CD4-positive, alpha-beta T cell (primary cell): Measurements from ENCODE around the gene ANKH. TPM values are rescaled to one million over a fixed set of nuclear protein-coding genes. Genes with fewer than 3 reads are reported as not detected.

Experiments used
- ATAC-seq: fragments of 200-7000 bp; cut with Tn5 transposase; one replicate; pipeline ENCODE4 v1.10.0; 2022; ENCODE audit warnings: mild to moderate bottlenecking; ENCODE audit not compliant: poor library complexity
- CTCF ChIA-PET: fragments of 350-600 bp; sonication (Branson Sonifier 250); formaldehyde crosslinking; loops from one replicate; lab custom pipeline; 2021; ENCODE audit warnings: antibody characterized with exemption, inconsistent platforms; lab: Charles Lee
- POLR2A ChIA-PET: fragments of 350-600 bp; sonication (Branson Sonifier 250); formaldehyde crosslinking; loops from one replicate; lab custom pipeline; 2021; ENCODE audit warnings: antibody characterized with exemption, inconsistent platforms; lab: Charles Lee
- DNase-seq, 14 experiments: peaks; one replicate each; pipeline ENCODE4 v3.0.0-alpha.2; 2013 to 2020; ENCODE audit warnings: mixed read lengths in 2 of 14
- H3K27ac ChIP-seq, 2 donors: one replicate each; pipeline versions ENCODE4 v1.5.1 to v1.7.0; 2013; ENCODE audit warnings: low read length in 2 of 2, low read depth in 1 of 2, mild to moderate bottlenecking in 1 of 2
- H3K27me3 ChIP-seq, 2 experiments: 1 replicate in 1 of 2; 2 replicates in 1 of 2; pipeline versions ENCODE4 v1.6.1 to v1.7.0; 2013; ENCODE audit warnings: low read length in 2 of 2, control low read depth in 1 of 2, mild to moderate bottlenecking in 1 of 2, moderate library complexity in 1 of 2; ENCODE audit not compliant: insufficient read depth in 2 of 2, control insufficient read depth in 1 of 2
- H3K36me3 ChIP-seq: one replicate; pipeline ENCODE4 v1.6.1; 2013; ENCODE audit warnings: low read length, control low read depth; ENCODE audit not compliant: insufficient read depth
- H3K4me1 ChIP-seq: one replicate; pipeline ENCODE4 v1.6.1; 2013; ENCODE audit warnings: low read length, control low read depth; ENCODE audit not compliant: insufficient read depth
- H3K4me3 ChIP-seq: one replicate; pipeline ENCODE4 v1.5.1; 2013; ENCODE audit warnings: mild to moderate bottlenecking, low read length, moderate library complexity
- H3K9me3 ChIP-seq, 2 experiments: 1 replicate in 1 of 2; 2 replicates in 1 of 2; pipeline versions ENCODE4 v1.6.1 to v1.7.0; 2013; ENCODE audit warnings: low read length in 2 of 2, mild to moderate bottlenecking in 2 of 2, control low read depth in 1 of 2, moderate library complexity in 1 of 2; ENCODE audit not compliant: control insufficient read depth in 1 of 2, insufficient read depth in 1 of 2
- H3K27ac Mint-ChIP-seq: one replicate; pipeline ENCODE4 v1.8.0; 2020; ENCODE audit warnings: mixed read lengths
- H3K27me3 Mint-ChIP-seq: one replicate; pipeline ENCODE4 v1.8.0; 2021; ENCODE audit warnings: mixed read lengths
- H3K36me3 Mint-ChIP-seq: one replicate; pipeline ENCODE4 v1.8.0; 2021; ENCODE audit warnings: low read depth, mixed read lengths
- H3K4me1 Mint-ChIP-seq: one replicate; pipeline ENCODE4 v1.8.0; 2021; ENCODE audit warnings: low read depth, mixed read lengths
- H3K4me3 Mint-ChIP-seq: one replicate; pipeline ENCODE4 v1.8.0; 2020; ENCODE audit warnings: mild to moderate bottlenecking, mixed read lengths
- H3K9me3 Mint-ChIP-seq: one replicate; pipeline ENCODE4 v1.8.0; 2020; ENCODE audit warnings: mixed read lengths
- CTCF ChIP-seq: fragments of 200-600 bp; IDR thresholded peaks from one replicate; pipeline ENCODE4 v1.8.0; 2022; ENCODE audit warnings: antibody characterized with exemption, mild to moderate bottlenecking
- intact Hi-C, 2 experiments: fragments of 100-400 bp; cut with DNase I in 1 of 2; cut with micrococcal nuclease in 1 of 2; formaldehyde crosslinking; loops; one replicate each; pipeline versions ENCODE4 v1.15.1 to v1.9.0; 2023 to 2025; cut with DNase I, micrococcal nuclease
- microRNA-seq: library from miRNA; unstranded; fragments of <30 nt; microRNA quantifications from one replicate; pipeline ENCODE4 v1.2.0, GENCODE V29; 2021; ENCODE audit warnings: borderline microRNAs expressed, borderline replicate concordance
- total RNA-seq, 174 experiments: library from RNA in 2 of 174; stranded (reverse) in 2 of 174; gene quantifications; one replicate each; pipeline ENCODE4 v1.2.3 and lab custom pipeline; 2021 to 2026

ANKH gene
- total RNA-seq, 2 experiments from 2014 or later, result 69.5 to 72.3 TPM

DNA sequence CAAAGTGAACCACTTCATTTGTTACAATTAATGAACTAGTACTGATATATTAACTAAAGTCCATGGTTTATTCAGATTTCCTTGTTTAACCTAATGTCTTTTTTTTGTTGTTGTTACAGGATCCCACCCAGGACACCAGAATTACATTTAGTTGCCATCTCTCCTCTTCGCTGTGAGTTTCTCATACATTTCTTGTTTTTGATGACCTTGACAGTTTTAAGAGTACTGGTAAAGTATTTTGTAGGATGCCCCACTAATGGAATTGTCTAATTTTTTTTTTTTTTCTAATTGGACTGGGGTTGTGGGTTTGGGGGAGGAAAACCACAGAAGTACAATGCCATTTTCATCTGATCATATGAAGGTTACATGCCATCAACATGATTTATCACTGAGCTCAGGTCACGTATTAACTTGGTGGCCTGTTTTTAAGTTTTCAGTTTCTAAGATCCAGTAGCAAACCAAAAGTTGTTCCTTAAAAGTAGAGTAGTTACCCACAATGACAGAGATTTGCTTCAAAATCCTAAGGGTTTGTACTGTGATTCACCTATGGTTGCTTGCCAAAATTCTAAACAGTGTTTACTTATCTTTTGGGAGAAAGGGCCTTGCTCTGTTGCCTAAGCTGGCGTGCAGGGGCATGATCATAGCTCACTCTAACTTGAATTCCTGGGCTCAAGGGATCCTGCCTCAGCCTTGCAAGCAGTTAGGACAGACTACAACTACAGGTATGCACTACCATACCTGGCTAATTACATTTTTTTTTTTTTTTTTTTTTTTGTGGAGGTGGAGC is 211.6 kb downstream of the ANKH start:
- H3K4me3 Mint-ChIP-seq, result no peak overlapping the region
- Histone ChIP-seq H3K27ac (no peak overlapping the region), H3K36me3 (no peaks in the 10 kb centered on the region), H3K4me1 (peaks cover 14% of the 10 kb centered on the region), H3K4me3 (no peak overlapping the region), H3K27me3 (no peaks in the 10 kb centered on the region), H3K9me3 (no peaks in the 10 kb centered on the region)
- DNase-seq (no peak), ATAC-seq (no peak)
- H3K9me3 Mint-ChIP-seq, result no peaks in the 10 kb centered on the region
- H3K36me3 Mint-ChIP-seq, result peaks cover 6% of the 10 kb centered on the region
- no peaks in the 10 kb centered on the region for H3K27me3 Mint-ChIP-seq
- TF ChIP-seq CTCF, result no peak
- ChIA-PET POLR2A (no interaction called here), CTCF (interaction anchor here (0.6 to 1.7 kb wide), 2 partner anchors 11 to 20 kb away, joined by 3 read pairs; no protein-coding TSS in a partner anchor)
- H3K4me1 Mint-ChIP-seq, result peaks cover 46% of the 10 kb centered on the region
- H3K27ac Mint-ChIP-seq, result no peak overlapping the region
- intact Hi-C loops, result loop anchor here (10.0 kb wide), 2 partner anchors 75 to 515 kb away; partner anchors contain the start of genes OTULINL (in 1 of the 2) and TRIO (in 1 of the 2)

- Mint-ChIP-seq H3K27me3 (no peaks in the 10 kb centered on the region), H3K9me3 (no peaks in the 10 kb centered on the region), H3K4me1 (peaks cover 23% of the 10 kb centered on the region), H3K27ac (no peak overlapping the region), H3K4me3 (no peak overlapping the region), H3K36me3 (no peaks in the 10 kb centered on the region)
- TF ChIP-seq CTCF, result no peak
- no peak overlapping the region for H3K4me3 ChIP-seq
- ChIA-PET CTCF (interaction anchor here (0.6 to 1.6 kb wide), 2 partner anchors 8 to 301 kb away, joined by 3 to 11 read pairs; no protein-coding TSS in a partner anchor), POLR2A (interaction anchor here (1.0 kb wide), 1 partner anchor 75 kb away, joined by 4 read pairs; the partner anchor contains the start of gene OTULINL)
- H3K9me3 ChIP-seq, result no peaks in the 10 kb centered on the region
- H3K27ac ChIP-seq, result no peak overlapping the region
- intact Hi-C loops, result no loop called here
- no peaks in the 10 kb centered on the region for H3K27me3 ChIP-seq
- ATAC-seq (no peak), DNase-seq (no peak)
- no peaks in the 10 kb centered on the region for H3K36me3 ChIP-seq
- no peaks in the 10 kb centered on the region for H3K4me1 ChIP-seq
These were observed 214.7 kb downstream of the ANKH start for GRCh38 chr5:14656898-14657297.

- H3K9me3 Mint-ChIP-seq, result no peaks in the 10 kb centered on the region
- intact Hi-C loops, result no loop called here
- Histone ChIP-seq H3K4me1 (no peaks in the 10 kb centered on the region), H3K27me3 (no peaks in the 10 kb centered on the region), H3K36me3 (no peaks in the 10 kb centered on the region), H3K27ac (no peak overlapping the region), H3K9me3 (no peaks in the 10 kb centered on the region), H3K4me3 (no peak overlapping the region)
- H3K36me3 Mint-ChIP-seq, result no peaks in the 10 kb centered on the region
- no peak overlapping the region for H3K4me3 Mint-ChIP-seq
- ChIA-PET CTCF (interaction anchor here (1.4 kb wide), 1 partner anchor 256 kb away, joined by 3 read pairs; no protein-coding TSS in a partner anchor), POLR2A (interaction anchor here (0.8 to 0.9 kb wide), 2 partner anchors 61 to 73 kb away, joined by 3 read pairs; no protein-coding TSS in a partner anchor)
- H3K4me1 Mint-ChIP-seq, result peaks cover 13% of the 10 kb centered on the region
- no peak for ATAC-seq
- H3K27me3 Mint-ChIP-seq, result peaks cover 3% of the 10 kb centered on the region
- no peak for DNase-seq
- H3K27ac Mint-ChIP-seq, result no peak overlapping the region
- no peak for TF ChIP-seq CTCF
These were observed 216.3 kb downstream of the ANKH start for GRCh38 chr5:14655146-14655741.

Small RNA genes lying within 50 kb of the gene (microRNA-seq; reads per million reads assigned to microRNA genes)
- not detected for gene MIR4637

Other genes with a start within 250 kb of the ANKH start
- gene OTULIN, start 207.1 kb downstream of the ANKH start, total RNA-seq, result 10 to 100 TPM; 69.4 to 77.0 TPM